ENCODE results near the gene GLB1L3.

Gene GLB1L3

GRCh38 chr11:134350381-134350780, 74.2 kb downstream of the GLB1L3 start:
- TF ChIP-seq, protein P1, sequence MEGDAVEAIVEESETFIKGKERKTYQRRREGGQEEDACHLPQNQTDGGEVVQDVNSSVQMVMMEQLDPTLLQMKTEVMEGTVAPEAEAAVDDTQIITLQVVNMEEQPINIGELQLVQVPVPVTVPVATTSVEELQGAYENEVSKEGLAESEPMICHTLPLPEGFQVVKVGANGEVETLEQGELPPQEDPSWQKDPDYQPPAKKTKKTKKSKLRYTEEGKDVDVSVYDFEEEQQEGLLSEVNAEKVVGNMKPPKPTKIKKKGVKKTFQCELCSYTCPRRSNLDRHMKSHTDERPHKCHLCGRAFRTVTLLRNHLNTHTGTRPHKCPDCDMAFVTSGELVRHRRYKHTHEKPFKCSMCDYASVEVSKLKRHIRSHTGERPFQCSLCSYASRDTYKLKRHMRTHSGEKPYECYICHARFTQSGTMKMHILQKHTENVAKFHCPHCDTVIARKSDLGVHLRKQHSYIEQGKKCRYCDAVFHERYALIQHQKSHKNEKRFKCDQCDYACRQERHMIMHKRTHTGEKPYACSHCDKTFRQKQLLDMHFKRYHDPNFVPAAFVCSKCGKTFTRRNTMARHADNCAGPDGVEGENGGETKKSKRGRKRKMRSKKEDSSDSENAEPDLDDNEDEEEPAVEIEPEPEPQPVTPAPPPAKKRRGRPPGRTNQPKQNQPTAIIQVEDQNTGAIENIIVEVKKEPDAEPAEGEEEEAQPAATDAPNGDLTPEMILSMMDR (conservative IDR thresholded peaks at IDR 0.05; ENCODE audit: low read length) = no peak
- H3K4me3 ChIP-seq (ENCODE audit: low read length) = no peak overlapping the region
- no peak for DNase-seq (ENCODE audit: low read depth)

DNA sequence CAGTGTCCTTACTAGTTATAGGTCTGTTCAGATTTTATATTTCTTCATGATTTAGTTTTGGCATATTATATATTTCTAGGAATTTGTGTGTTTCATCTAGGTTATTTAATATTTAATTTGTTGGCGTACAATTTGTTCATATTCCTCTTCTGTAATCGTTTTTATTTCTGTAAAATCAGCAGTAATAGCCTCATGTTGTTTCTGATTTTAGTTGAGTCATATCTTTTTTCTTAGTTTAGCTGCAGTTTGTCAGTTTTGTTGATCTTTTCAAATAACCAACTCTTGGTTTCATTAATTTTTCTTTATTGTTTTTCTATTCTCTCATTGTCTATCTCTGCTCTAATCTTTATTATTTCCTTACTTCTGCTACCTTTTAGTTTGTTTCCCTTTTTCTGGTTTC, 75.9 kb downstream of the GLB1L3 start:
- no peak overlapping the region for H3K4me3 ChIP-seq (ENCODE audit: low read length)
- TF ChIP-seq, protein P1 (conservative IDR thresholded peaks at IDR 0.05; ENCODE audit: low read length) = no peak
- no peak for DNase-seq (ENCODE audit: low read depth)

- no peak overlapping the region for H3K4me3 ChIP-seq (ENCODE audit: low read length)
- no peak for DNase-seq (ENCODE audit: low read depth)
Observed at GRCh38 chr11:134355136-134355535, 79.0 kb downstream of the GLB1L3 start.

DNA sequence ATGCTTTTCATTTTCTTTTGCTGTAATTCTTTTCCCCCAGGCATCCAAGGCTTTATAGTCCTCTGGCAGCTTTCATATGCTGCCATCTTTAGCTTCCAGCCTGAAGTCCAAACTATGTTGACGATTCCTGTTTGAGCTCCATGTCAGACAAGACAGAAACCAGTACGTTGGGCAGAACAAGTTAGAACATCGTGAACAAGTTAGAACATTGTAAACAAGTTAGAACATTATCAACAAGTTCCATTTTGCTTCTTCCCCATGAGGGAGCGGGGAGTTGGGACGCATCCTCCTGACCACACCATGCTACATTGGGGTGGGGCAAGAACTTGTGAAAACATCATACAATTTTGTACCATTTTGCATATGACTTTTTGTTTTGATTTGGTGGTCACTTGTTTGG, 79.5 kb downstream of the GLB1L3 start:
- DNase-seq (ENCODE audit: low read depth) = no peak
- no peak overlapping the region for H3K4me3 ChIP-seq (ENCODE audit: low read length)
- TF ChIP-seq, protein P1 (conservative IDR thresholded peaks at IDR 0.05; ENCODE audit: low read length) = no peak

More at GRCh38 chr11:134355136-134355535, 79.0 kb downstream of the GLB1L3 start:
- TF ChIP-seq, protein P1 (conservative IDR thresholded peaks at IDR 0.05; ENCODE audit: low read length) = no peak

DNA sequence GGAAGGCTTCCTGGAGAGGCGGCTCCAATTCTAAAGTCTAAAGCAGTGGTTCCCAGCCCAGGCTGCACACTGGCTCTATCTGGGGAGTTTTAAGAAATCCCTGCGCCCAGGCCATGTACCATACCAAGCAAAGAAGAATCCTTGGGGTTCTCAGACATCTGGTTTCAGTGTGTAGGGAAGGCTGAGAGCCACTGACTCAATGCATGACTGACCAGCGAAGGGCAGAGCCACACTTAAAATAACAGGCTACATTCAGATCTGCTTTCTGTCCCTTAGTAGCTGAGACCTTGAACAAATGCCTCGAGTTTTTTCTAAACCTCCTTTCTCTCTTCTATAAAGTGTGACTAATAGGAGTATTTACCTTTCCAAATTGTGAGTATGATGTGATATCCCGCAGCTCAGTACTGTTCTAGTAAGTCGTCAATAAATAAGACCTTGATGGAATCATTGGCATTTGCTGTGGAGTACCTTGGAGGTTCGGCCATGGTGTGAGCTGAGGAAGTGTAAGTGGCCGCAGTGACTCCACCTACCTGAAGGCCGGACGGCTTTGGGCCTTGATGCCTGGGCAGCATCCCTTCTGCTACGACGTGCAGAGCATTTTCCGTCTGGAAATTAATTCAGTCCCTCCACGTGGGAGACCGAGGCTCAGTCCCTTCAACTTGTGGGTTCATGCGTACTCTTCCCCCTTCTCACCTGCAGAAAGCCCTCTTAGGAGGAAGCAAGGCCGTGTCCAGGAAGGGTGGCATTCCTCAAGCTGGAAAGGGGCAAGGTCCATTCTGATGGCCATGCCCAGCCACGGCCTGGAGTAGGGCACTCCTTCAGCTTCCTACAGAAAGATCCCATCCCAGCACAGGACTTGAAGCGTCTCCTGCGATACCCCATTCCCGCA, 80.7 kb downstream of the GLB1L3 start:
- TF ChIP-seq, protein P1 (conservative IDR thresholded peaks at IDR 0.05; ENCODE audit: low read length) = no peak
- no peak overlapping the region for H3K4me3 ChIP-seq (ENCODE audit: low read length)
- no peak for DNase-seq (ENCODE audit: low read depth)

- TF ChIP-seq, protein P1 (conservative IDR thresholded peaks at IDR 0.05; ENCODE audit: low read length) = no peak
- no peak overlapping the region for H3K4me3 ChIP-seq (ENCODE audit: low read length)
- no peak for DNase-seq (ENCODE audit: low read depth)
Observed at GRCh38 chr11:134357545-134357839, 81.3 kb downstream of the GLB1L3 start.

- TF ChIP-seq, protein P1 (conservative IDR thresholded peaks at IDR 0.05; ENCODE audit: low read length) = no peak
- DNase-seq (ENCODE audit: low read depth) = no peak
Observed at GRCh38 chr11:134358165-134358855, 82.1 kb downstream of the GLB1L3 start.

More at GRCh38 chr11:134358165-134358855, 82.1 kb downstream of the GLB1L3 start:
- no peak overlapping the region for H3K4me3 ChIP-seq (ENCODE audit: low read length)
